OCI-LY1 (cell line): Measurements from ENCODE around the gene PDCD1LG2.

ENCODE experiments used
- H2AFZ ChIP-seq: fragments of 200-600 bp; sonication (generic), shearing (Covaris generic); 2 replicates; pipeline ENCODE4 v1.6.0; 2014; ENCODE audit warnings: antibody characterized with exemption, mild to moderate bottlenecking, low read length
- H3F3A ChIP-seq: fragments of 200-600 bp; sonication (generic), shearing (Covaris generic); 2 replicates; pipeline ENCODE4 v1.6.0; 2014; ENCODE audit warnings: mild to moderate bottlenecking, antibody characterized with exemption, low read length, moderate library complexity; ENCODE audit not compliant: insufficient read depth
- H3K27ac ChIP-seq: fragments of 200-600 bp; sonication (generic); 2 replicates; pipeline ENCODE4 v1.5.1; 2014; ENCODE audit warnings: low read length, mixed run types, mild to moderate bottlenecking, low read depth; ENCODE audit not compliant: poor library complexity, severe bottlenecking
- H3K27me3 ChIP-seq: fragments of 200-600 bp; sonication (generic); 2 replicates; pipeline ENCODE4 v1.6.0; 2014; ENCODE audit warnings: antibody characterized with exemption, mild to moderate bottlenecking, low read length, moderate library complexity; ENCODE audit not compliant: insufficient read depth
- H3K36me3 ChIP-seq: fragments of 200-600 bp; sonication (generic); 2 replicates; pipeline ENCODE4 v1.6.1; 2014; ENCODE audit warnings: mild to moderate bottlenecking, antibody characterized with exemption, low read length, moderate library complexity, mixed read lengths; ENCODE audit not compliant: insufficient read depth
- H3K4me1 ChIP-seq: fragments of 200-600 bp; sonication (generic); 2 replicates; pipeline ENCODE4 v1.5.1; 2014; ENCODE audit warnings: mild to moderate bottlenecking, low read length, moderate library complexity; ENCODE audit not compliant: insufficient read depth, severe bottlenecking
- H3K4me2 ChIP-seq: fragments of 200-600 bp; sonication (generic), shearing (Covaris generic); 2 replicates; pipeline ENCODE4 v1.6.1; 2014; ENCODE audit warnings: low read length
- H3K4me3 ChIP-seq: fragments of 200-600 bp; sonication (generic); 2 replicates; pipeline ENCODE4 v1.5.1; 2014; ENCODE audit warnings: low read length, low read depth, mild to moderate bottlenecking, mixed read lengths; ENCODE audit not compliant: poor library complexity, severe bottlenecking
- H3K79me2 ChIP-seq: fragments of 200-600 bp; shearing (Covaris generic); 2 replicates; pipeline ENCODE4 v1.6.1; 2016; ENCODE audit warnings: mixed run types, low read length, mixed read lengths; ENCODE audit not compliant: insufficient read depth
- H3K9ac ChIP-seq: fragments of 200-600 bp; sonication (generic), shearing (Covaris generic); 2 replicates; pipeline ENCODE4 v1.6.1; 2014; ENCODE audit warnings: mild to moderate bottlenecking, low read length, mixed read lengths
- H3K9me2 ChIP-seq: fragments of 200-600 bp; sonication (generic), shearing (Covaris generic); 2 replicates; pipeline ENCODE4 v1.6.1; 2014; ENCODE audit warnings: low read depth, mild to moderate bottlenecking, low read length, mixed read lengths
- H3K9me3 ChIP-seq: fragments of 200-600 bp; shearing (Covaris generic); 2 replicates; pipeline ENCODE4 v1.6.1; 2014; ENCODE audit warnings: low read length, mixed read lengths
- H4K20me1 ChIP-seq: fragments of 200-600 bp; sonication (generic), shearing (Covaris generic); 2 replicates; pipeline ENCODE4 v1.6.0; 2016; ENCODE audit warnings: mild to moderate bottlenecking, low read length; ENCODE audit not compliant: insufficient read depth
- CTCF ChIP-seq: fragments of 200-600 bp; sonication (generic), shearing (Covaris generic); IDR thresholded peaks from 2 replicates; pipeline ENCODE4 v1.5.1; 2017; ENCODE audit warnings: mild to moderate bottlenecking, antibody characterized with exemption, low read length, moderate library complexity, mixed read lengths
- EZH2 ChIP-seq: fragments of 200-600 bp; sonication (generic), shearing (Covaris generic); IDR thresholded peaks from 2 replicates; pipeline ENCODE4 v1.8.0; 2017; ENCODE audit warnings: borderline replicate concordance, mixed run types, mild to moderate bottlenecking, antibody characterized with exemption, low read length, moderate library complexity, mixed read lengths

PDCD1LG2 gene

GRCh38 chr9:5562806-5563416, 52.6 kb downstream of the PDCD1LG2 start:
- Histone ChIP-seq H3F3A (no peaks in the 10 kb centered on the region), H3K27me3 (no peaks in the 10 kb centered on the region), H3K9me2 (no peaks in the 10 kb centered on the region), H3K9me3 (no peaks in the 10 kb centered on the region), H2AFZ (no peak overlapping the region), H3K79me2 (no peaks in the 10 kb centered on the region), H3K4me1 (peaks cover 11% of the 10 kb centered on the region), H4K20me1 (no peaks in the 10 kb centered on the region), H3K36me3 (no peaks in the 10 kb centered on the region), H3K27ac (no peak overlapping the region), H3K9ac (no peak overlapping the region), H3K4me3 (no peak overlapping the region), H3K4me2 (no peak overlapping the region)
- no peak for TF ChIP-seq EZH2
- no peak for TF ChIP-seq CTCF

- Histone ChIP-seq H4K20me1 (no peaks in the 10 kb centered on the region), H3K9ac (no peak overlapping the region), H3K79me2 (no peaks in the 10 kb centered on the region), H3K4me3 (no peak overlapping the region), H3K27ac (no peak overlapping the region), H3F3A (no peaks in the 10 kb centered on the region), H3K4me1 (peaks cover 6% of the 10 kb centered on the region), H3K27me3 (no peaks in the 10 kb centered on the region), H3K4me2 (no peak overlapping the region), H3K9me2 (no peaks in the 10 kb centered on the region), H3K36me3 (no peaks in the 10 kb centered on the region), H3K9me3 (no peaks in the 10 kb centered on the region), H2AFZ (no peak overlapping the region)
- no peak for TF ChIP-seq EZH2
- TF ChIP-seq CTCF: no peak
These were observed 53.1 kb downstream of the PDCD1LG2 start for GRCh38 chr9:5563417-5563815.

GRCh38 chr9:5563886-5564285, 53.6 kb downstream of the PDCD1LG2 start:
- no peaks in the 10 kb centered on the region for H3K9me2 ChIP-seq
- H3K27me3 ChIP-seq: no peaks in the 10 kb centered on the region
- H3F3A ChIP-seq: no peaks in the 10 kb centered on the region
- no peaks in the 10 kb centered on the region for H3K9me3 ChIP-seq
- no peak for TF ChIP-seq CTCF
- TF ChIP-seq EZH2: no peak
- no peaks in the 10 kb centered on the region for H3K36me3 ChIP-seq
- H3K9ac ChIP-seq: no peak overlapping the region
- H2AFZ ChIP-seq: no peak overlapping the region
- peaks cover 6% of the 10 kb centered on the region for H3K4me1 ChIP-seq
- H4K20me1 ChIP-seq: no peaks in the 10 kb centered on the region
- no peak overlapping the region for H3K4me2 ChIP-seq
- no peak overlapping the region for H3K27ac ChIP-seq
- no peaks in the 10 kb centered on the region for H3K79me2 ChIP-seq
- H3K4me3 ChIP-seq: no peak overlapping the region
